Keratinocyte (primary cell): ENCODE measurements around the gene DUSP7.

Source experiments
- EZH2 ChIP-seq: IDR thresholded peaks from one replicate; pipeline ENCODE4 v1.6.1; 2012; ENCODE audit warnings: inconsistent platforms, mild to moderate bottlenecking, low read length, moderate library complexity
- TF ChIP-seq, protein P1 (sequence below), 3 experiments: IDR thresholded peaks in 1 of 3; conservative IDR thresholded peaks in 1 of 3; optimal IDR thresholded peaks in 1 of 3; 2 replicates in 2 of 3; 3 replicates in 1 of 3; pipeline versions ENCODE3 to v1.5.1; 2011; ENCODE audit warnings: low read length in 3 of 3, mild to moderate bottlenecking in 3 of 3, moderate library complexity in 2 of 3, control low read depth in 1 of 3, inconsistent platforms in 1 of 3; ENCODE audit not compliant: insufficient read depth in 2 of 3; ENCODE audit errors: extremely low read depth in 1 of 3

DNA sequence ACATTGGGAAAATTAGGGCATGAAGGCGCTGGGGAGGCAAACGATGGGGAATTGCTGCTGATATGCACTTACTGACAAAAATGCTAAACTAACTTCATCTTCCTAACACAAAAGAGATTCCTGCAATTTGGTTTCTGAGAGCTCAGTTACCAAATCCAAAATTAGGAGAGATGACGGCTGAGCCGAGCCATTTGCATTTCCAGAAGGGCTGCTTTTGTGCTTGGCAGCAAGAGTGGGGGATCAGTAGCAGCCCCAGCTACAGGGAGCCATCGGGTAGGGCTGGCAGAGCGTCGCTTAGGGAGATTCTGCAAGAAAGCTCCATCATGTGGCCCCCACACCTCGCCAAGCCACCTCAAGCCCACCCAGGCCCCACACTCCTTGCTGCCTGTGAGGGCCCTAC lies 16.1 kb upstream of the DUSP7 start:
- TF ChIP-seq, protein P1, sequence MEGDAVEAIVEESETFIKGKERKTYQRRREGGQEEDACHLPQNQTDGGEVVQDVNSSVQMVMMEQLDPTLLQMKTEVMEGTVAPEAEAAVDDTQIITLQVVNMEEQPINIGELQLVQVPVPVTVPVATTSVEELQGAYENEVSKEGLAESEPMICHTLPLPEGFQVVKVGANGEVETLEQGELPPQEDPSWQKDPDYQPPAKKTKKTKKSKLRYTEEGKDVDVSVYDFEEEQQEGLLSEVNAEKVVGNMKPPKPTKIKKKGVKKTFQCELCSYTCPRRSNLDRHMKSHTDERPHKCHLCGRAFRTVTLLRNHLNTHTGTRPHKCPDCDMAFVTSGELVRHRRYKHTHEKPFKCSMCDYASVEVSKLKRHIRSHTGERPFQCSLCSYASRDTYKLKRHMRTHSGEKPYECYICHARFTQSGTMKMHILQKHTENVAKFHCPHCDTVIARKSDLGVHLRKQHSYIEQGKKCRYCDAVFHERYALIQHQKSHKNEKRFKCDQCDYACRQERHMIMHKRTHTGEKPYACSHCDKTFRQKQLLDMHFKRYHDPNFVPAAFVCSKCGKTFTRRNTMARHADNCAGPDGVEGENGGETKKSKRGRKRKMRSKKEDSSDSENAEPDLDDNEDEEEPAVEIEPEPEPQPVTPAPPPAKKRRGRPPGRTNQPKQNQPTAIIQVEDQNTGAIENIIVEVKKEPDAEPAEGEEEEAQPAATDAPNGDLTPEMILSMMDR (optimal IDR thresholded peaks at IDR 0.05 in 1 of 3, IDR thresholded peaks at IDR 0.05 in 1 of 3, conservative IDR thresholded peaks at IDR 0.05 in 1 of 3; ENCODE audit: extremely low read depth in 1 of 3, insufficient read depth in 2 of 3, low read length in 3 of 3) = no peak
- no peak for TF ChIP-seq EZH2
